Upper lobe of left lung (tissue), 4 donors: ENCODE data around the gene TANC2.

Experiments
- EP300 ChIP-seq, 4 donors: sonication (generic); formaldehyde crosslinking; IDR thresholded peaks; one replicate each; pipeline ENCODE4 v1.5.1; 2017; ENCODE audit warnings: antibody characterized with exemption in 4 of 4, control low read depth in 2 of 4
- POLR2AphosphoS5 ChIP-seq, 2 donors: sonication (generic); formaldehyde crosslinking; IDR thresholded peaks; one replicate each; pipeline ENCODE4 v1.5.1; 2017; ENCODE audit warnings: antibody characterized with exemption in 2 of 2

- TF ChIP-seq POLR2AphosphoS5 (IDR thresholded peaks at IDR 0.05) (no peak), EP300 (IDR thresholded peaks at IDR 0.05) (no peak)
Observed at GRCh38 chr17:62931101-62931500, 34.9 kb upstream of the TANC2 start.
